Skeletal muscle tissue (tissue), 4 donors: Measurements from ENCODE around the gene CFAP161. TPM values are rescaled to one million over a fixed set of nuclear protein-coding genes. Genes with fewer than 3 reads are reported as not detected.
"Not testable (repeated sequence)": the region's sequence is repeated elsewhere in the genome, so short reads cannot be mapped to it uniquely, and the experiment has no call there.

Experiments used
- H3K27ac ChIP-seq: one replicate; pipeline ENCODE4 v1.7.0; 2013; ENCODE audit warnings: mild to moderate bottlenecking, low read depth, low read length, inconsistent platforms
- H3K27me3 ChIP-seq, 3 donors: one replicate each; pipeline ENCODE4 v1.7.0; 2013; ENCODE audit warnings: low read length in 3 of 3; ENCODE audit not compliant: control insufficient read depth in 3 of 3, insufficient read depth in 3 of 3
- H3K36me3 ChIP-seq, 3 donors: one replicate each; pipeline ENCODE4 v1.7.0; 2013; ENCODE audit warnings: low read length in 3 of 3; ENCODE audit not compliant: control insufficient read depth in 3 of 3, insufficient read depth in 3 of 3
- H3K4me1 ChIP-seq, 3 donors: one replicate each; pipeline ENCODE4 v1.7.0; 2013; ENCODE audit warnings: low read length in 3 of 3, mild to moderate bottlenecking in 3 of 3; ENCODE audit not compliant: control insufficient read depth in 3 of 3, insufficient read depth in 3 of 3
- H3K4me3 ChIP-seq, 3 donors: one replicate each; pipeline ENCODE4 v1.7.0; 2013; ENCODE audit warnings: low read length in 3 of 3
- H3K9ac ChIP-seq, 3 donors: one replicate each; pipeline ENCODE4 v1.7.0; 2013; ENCODE audit warnings: low read length in 3 of 3, mild to moderate bottlenecking in 3 of 3, moderate library complexity in 2 of 3, low read depth in 1 of 3
- H3K9me3 ChIP-seq, 3 donors: one replicate each; pipeline ENCODE4 v1.7.0; 2013; ENCODE audit warnings: low read length in 3 of 3; ENCODE audit not compliant: control insufficient read depth in 3 of 3
- total RNA-seq: library from RNA; depleted of rRNA; stranded (reverse); fragments of >200 nt; gene quantifications from one replicate; pipeline ENCODE4 v1.2.3, GENCODE V29; 2014
- donor health status: Osteomylitis.

Gene CFAP161
- total RNA-seq, 1 donor from 2014 or later: 5.7 TPM

DNA sequence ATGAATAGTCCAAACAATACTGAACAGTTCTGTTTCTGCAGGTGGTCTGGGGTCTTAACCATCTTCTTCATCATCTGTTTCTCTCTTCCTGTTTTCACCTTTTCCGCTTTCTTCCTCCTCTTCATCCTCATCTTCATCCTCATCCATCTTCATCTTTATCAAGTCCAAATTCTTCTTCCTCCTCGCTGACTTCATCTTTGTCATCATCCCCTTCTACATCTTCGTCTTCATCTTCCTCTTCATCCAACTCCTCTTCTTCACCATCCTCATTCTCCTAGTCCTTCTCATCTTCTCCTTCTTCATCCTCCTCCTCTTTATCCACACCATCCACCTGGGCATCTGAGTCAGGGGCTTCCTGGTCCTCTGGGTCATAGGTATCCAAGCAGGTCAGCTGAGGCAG, 16.5 kb upstream of the CFAP161 start:
- Histone ChIP-seq H3K4me1 (no peaks in the 10 kb centered on the region), H3K36me3 (no peaks in the 10 kb centered on the region), H3K27ac (no peak overlapping the region), H3K4me3 (no peak overlapping the region), H3K9ac (no peak overlapping the region), H3K9me3 (no peaks in the 10 kb centered on the region), H3K27me3 (peaks cover 8 to 13% (median 10%) of the 10 kb centered on the region in 3 donors)

DNA sequence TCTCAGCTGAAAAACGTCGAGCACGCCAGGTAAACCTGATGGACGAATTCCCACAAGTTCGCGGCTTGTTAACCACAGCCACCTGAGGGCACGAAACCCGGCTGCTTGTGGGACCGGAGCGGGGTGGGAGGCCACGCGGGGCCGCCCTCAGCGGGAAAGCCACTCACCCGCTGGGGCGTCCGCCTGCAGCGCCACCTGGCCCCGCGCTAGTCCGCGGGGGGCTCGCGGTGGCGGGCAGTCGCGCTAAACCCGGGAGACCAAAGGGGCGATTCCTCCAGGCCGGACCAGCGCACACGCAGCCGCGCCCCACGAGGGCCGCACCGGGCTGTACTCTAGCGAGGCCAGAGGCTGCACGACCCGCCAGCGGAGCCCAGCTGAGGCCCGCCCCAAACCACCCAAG, 15.7 kb upstream of the CFAP161 start:
- Histone ChIP-seq H3K4me1 (no peaks in the 10 kb centered on the region), H3K9ac (no peak overlapping the region), H3K27ac (no peak overlapping the region), H3K27me3 (peaks cover 8 to 13% (median 10%) of the 10 kb centered on the region in 3 donors), H3K4me3 (no peak overlapping the region), H3K36me3 (no peaks in the 10 kb centered on the region), H3K9me3 (no peaks in the 10 kb centered on the region)

DNA sequence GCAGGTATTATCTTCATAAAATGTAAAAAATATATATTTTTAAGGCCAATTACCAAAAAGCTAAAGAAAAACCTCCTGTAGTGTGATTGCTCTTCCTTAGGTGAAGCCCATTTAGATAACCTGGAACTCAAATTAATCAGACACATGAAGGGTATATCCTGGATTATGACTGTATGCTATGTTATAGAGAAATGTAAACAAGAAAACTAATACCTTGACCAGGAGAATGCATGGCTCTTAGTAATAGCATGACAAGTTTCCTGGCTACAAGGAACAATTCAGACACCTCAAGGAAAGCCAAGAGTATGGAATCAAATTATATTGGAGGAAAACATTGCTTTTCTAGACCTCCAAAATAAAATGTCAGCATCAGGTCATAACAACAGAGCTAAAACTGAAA, 14.0 kb upstream of the CFAP161 start:
- Histone ChIP-seq H3K27me3 (peaks cover 8 to 11% (median 10%) of the 10 kb centered on the region in 3 donors), H3K4me3 (no peak overlapping the region)

DNA sequence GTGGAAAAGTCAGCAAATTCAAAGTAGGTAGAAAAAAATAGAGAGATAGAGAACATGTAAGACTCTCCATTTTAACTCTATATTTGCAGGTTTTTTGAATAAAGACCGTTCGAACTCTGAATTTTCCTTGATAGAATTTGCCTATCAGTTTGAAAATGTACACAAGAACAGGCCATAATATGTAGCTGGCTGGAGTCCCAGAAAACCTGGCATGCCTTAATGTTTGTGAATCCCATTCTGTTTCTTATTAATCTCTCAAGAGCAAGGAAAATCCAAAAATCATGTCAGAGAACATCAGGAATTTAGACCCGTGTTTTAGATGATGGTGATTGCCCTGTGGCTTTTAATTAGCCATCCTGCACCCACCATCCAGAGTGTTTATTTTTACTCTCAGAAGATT, 7.2 kb upstream of the CFAP161 start:
- H3K9ac ChIP-seq: no peak overlapping the region
- peaks cover 0 to 3% (median 0%) of the 10 kb centered on the region in 3 donors for H3K27me3 ChIP-seq
- H3K36me3 ChIP-seq: no peaks in the 10 kb centered on the region
- H3K4me1 ChIP-seq: no peaks in the 10 kb centered on the region
- H3K9me3 ChIP-seq: no peaks in the 10 kb centered on the region
- H3K4me3 ChIP-seq: no peak overlapping the region
- no peak overlapping the region for H3K27ac ChIP-seq

More for the DNA sequence above, 14.0 kb upstream of the CFAP161 start:
- Histone ChIP-seq H3K9me3 (no peaks in the 10 kb centered on the region), H3K4me1 (no peaks in the 10 kb centered on the region), H3K27ac (no peak overlapping the region), H3K36me3 (no peaks in the 10 kb centered on the region), H3K9ac (no peak overlapping the region)

DNA sequence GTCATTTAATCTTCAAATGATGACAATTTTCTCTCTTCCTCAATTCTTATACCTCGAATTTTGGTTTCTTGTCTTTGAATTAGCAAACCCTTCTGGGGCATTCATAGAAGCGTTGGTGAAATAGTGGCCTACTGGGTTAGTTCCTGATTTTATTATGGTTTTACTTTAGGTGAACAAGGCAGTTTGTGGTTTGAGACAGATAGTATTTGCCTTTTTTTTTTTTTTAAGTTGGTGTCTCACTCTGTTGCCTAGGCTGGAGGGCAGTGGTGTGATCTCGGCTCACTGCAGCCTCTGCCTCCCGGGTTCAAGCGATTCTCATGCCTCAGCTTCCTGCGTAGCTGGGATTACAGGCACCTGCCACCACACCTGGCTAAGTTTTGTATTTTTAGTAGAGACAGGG, 7.4 kb downstream of the CFAP161 start:
- not testable (repeated sequence) for H3K27me3 ChIP-seq, H3K9me3 ChIP-seq, H3K9ac ChIP-seq, H3K4me1 ChIP-seq, H3K4me3 ChIP-seq, H3K27ac ChIP-seq, H3K36me3 ChIP-seq

DNA sequence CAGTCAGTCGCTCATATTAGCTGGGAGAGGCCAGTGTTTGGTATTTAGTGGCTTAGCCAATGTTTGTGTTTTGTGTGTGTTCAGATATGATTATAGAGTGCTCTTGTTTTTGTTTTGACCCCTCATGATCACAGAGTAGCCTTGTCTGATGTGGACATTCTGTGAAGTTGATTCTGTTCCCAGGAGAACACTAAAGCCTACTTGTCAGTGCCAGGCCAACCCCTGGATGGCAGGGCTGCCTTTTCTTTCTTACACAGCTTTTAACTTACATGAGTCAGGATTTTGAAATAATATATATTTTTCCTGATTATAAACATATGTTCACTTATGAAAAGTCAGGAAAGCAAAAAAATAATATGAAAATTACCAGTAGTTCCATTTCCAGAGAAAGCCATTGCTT, 11.9 kb downstream of the CFAP161 start:
- no peaks in the 10 kb centered on the region for H3K27me3 ChIP-seq
- H3K36me3 ChIP-seq: no peaks in the 10 kb centered on the region
- H3K4me1 ChIP-seq: no peaks in the 10 kb centered on the region
- no peak overlapping the region for H3K27ac ChIP-seq
- no peaks in the 10 kb centered on the region for H3K9me3 ChIP-seq
- no peak overlapping the region for H3K9ac ChIP-seq
- no peak overlapping the region for H3K4me3 ChIP-seq

DNA sequence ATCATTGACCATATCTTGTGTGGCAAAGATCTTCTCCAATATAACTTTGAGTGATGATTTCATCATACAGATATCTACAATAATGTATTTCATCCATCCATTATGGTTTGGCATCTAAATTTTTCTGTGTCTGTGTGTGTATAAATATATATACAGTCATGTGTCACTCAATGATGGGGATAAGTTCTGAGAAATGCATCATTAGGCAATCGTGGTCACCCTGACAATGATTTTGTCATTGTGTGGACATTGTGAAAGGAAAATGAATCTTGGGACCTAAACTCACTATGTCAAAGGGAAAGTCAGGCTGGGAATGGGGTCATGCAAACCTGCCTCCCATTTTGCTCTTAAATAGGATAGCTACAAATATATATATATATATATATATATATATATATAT, 12.4 kb downstream of the CFAP161 start:
- Histone ChIP-seq H3K4me1 (no peaks in the 10 kb centered on the region), H3K36me3 (no peaks in the 10 kb centered on the region), H3K9me3 (no peaks in the 10 kb centered on the region), H3K4me3 (no peak overlapping the region), H3K27me3 (no peaks in the 10 kb centered on the region), H3K27ac (no peak overlapping the region), H3K9ac (no peak overlapping the region)

DNA sequence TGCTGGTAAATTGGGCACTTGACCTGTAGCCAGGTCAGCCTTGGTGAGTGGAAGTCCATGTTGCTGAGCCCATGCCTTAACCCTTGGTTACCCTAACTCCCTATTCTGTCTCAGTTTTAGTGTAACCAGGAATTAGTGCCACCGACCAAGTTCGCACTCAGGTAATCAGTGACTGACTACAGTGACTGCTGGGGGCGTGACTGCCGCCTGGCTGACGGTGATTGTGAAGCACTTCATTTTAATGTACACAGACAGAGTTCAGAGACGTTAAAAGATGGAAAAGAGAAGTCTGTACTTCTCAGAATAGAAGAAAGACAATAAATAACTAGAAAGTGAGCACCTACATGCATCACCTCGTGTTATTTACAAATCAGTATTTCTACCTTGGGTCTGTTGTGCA, 17.3 kb downstream of the CFAP161 start:
- Histone ChIP-seq H3K36me3 (no peaks in the 10 kb centered on the region), H3K9me3 (no peaks in the 10 kb centered on the region), H3K4me3 (no peak overlapping the region), H3K27ac (no peak overlapping the region), H3K9ac (no peak overlapping the region), H3K4me1 (no peaks in the 10 kb centered on the region), H3K27me3 (no peaks in the 10 kb centered on the region)

DNA sequence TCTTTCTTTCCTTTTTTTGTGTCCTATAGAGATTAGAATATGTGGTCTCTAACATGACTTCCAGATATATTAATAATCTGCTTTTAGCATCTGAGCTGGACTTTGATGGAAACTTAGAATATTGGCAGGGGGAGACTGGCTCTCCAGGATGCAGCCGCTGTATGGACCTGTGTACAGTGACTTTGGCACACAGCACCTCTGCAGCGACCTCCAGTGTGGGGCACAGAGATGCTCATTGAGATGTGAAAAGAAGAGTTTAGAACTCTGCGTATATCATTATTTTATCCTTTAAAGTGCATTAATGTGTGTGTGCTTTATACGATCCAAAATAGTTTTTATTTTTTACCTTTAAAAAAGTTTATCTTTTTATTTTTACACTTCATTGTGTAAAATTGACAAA, 18.3 kb downstream of the CFAP161 start:
- H3K9me3 ChIP-seq: no peaks in the 10 kb centered on the region
- no peak overlapping the region for H3K4me3 ChIP-seq
- no peak overlapping the region for H3K27ac ChIP-seq
- no peak overlapping the region for H3K9ac ChIP-seq
- no peaks in the 10 kb centered on the region for H3K36me3 ChIP-seq
- H3K27me3 ChIP-seq: no peaks in the 10 kb centered on the region
- peaks cover 0 to 2% (median 1%) of the 10 kb centered on the region in 3 donors for H3K4me1 ChIP-seq

DNA sequence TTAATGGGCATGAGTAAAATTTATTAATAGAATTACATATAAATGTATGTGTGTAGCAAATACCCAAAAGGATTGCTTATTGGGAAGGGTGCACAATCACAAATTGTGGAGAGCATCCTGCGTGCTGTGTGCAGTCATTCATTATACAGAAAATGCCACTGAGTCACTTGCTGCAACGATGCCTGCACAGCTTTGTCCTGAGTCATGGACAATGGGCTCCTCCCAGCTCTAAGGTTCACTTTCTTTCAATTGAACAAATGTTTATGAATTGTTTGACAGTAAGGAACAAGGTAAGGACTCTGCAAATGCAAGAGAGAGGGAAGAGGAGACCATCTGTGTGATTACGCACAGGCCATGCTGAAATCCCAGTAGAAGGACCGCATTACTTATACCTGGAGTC, 18.7 kb downstream of the CFAP161 start:
- Histone ChIP-seq H3K9me3 (no peaks in the 10 kb centered on the region), H3K4me3 (no peak overlapping the region), H3K27me3 (no peaks in the 10 kb centered on the region)

More for the DNA sequence above, 18.7 kb downstream of the CFAP161 start:
- no peak overlapping the region for H3K27ac ChIP-seq
- H3K36me3 ChIP-seq: no peaks in the 10 kb centered on the region
- H3K4me1 ChIP-seq: peaks cover 0 to 3% (median 3%) of the 10 kb centered on the region in 3 donors
- no peak overlapping the region for H3K9ac ChIP-seq
